OCI-LY1 (cell line): Measurements from ENCODE around the gene DNAJC6.

Source experiments
- EZH2 ChIP-seq: fragments of 200-600 bp; sonication (generic), shearing (Covaris generic); IDR thresholded peaks from 2 replicates; pipeline ENCODE4 v1.8.0; 2017; ENCODE audit warnings: borderline replicate concordance, mixed run types, mild to moderate bottlenecking, antibody characterized with exemption, low read length, moderate library complexity, mixed read lengths
- TF ChIP-seq, protein P1 (sequence below): fragments of 200-600 bp; sonication (generic), shearing (Covaris generic); IDR thresholded peaks from 2 replicates; pipeline ENCODE4 v1.5.1; 2017; ENCODE audit warnings: mild to moderate bottlenecking, antibody characterized with exemption, low read length, moderate library complexity, mixed read lengths

DNA sequence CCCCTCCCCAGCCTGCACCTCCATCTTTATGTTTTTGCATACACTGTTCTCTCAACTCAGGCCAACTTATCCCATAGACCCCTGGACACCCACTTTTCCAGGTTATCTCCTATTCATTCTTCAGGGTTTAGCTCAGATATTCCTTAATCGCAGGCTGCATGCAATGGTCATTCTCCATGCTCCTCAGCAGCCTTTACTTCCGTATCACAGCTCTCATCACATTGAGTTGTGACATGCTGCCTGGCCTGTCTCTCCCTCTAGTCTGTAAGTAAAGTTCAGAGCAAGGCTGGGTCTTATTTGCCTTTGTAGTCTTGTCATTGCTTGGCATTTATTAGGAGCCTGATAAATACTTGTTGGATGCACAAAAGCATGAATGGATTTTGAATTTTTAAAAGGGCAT, 6.9 kb downstream of the DNAJC6 start:
- TF ChIP-seq, protein P1, sequence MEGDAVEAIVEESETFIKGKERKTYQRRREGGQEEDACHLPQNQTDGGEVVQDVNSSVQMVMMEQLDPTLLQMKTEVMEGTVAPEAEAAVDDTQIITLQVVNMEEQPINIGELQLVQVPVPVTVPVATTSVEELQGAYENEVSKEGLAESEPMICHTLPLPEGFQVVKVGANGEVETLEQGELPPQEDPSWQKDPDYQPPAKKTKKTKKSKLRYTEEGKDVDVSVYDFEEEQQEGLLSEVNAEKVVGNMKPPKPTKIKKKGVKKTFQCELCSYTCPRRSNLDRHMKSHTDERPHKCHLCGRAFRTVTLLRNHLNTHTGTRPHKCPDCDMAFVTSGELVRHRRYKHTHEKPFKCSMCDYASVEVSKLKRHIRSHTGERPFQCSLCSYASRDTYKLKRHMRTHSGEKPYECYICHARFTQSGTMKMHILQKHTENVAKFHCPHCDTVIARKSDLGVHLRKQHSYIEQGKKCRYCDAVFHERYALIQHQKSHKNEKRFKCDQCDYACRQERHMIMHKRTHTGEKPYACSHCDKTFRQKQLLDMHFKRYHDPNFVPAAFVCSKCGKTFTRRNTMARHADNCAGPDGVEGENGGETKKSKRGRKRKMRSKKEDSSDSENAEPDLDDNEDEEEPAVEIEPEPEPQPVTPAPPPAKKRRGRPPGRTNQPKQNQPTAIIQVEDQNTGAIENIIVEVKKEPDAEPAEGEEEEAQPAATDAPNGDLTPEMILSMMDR = no peak
- no peak for TF ChIP-seq EZH2
